ENCODE measurements around the gene PPIF.

Gene PPIF

DNA sequence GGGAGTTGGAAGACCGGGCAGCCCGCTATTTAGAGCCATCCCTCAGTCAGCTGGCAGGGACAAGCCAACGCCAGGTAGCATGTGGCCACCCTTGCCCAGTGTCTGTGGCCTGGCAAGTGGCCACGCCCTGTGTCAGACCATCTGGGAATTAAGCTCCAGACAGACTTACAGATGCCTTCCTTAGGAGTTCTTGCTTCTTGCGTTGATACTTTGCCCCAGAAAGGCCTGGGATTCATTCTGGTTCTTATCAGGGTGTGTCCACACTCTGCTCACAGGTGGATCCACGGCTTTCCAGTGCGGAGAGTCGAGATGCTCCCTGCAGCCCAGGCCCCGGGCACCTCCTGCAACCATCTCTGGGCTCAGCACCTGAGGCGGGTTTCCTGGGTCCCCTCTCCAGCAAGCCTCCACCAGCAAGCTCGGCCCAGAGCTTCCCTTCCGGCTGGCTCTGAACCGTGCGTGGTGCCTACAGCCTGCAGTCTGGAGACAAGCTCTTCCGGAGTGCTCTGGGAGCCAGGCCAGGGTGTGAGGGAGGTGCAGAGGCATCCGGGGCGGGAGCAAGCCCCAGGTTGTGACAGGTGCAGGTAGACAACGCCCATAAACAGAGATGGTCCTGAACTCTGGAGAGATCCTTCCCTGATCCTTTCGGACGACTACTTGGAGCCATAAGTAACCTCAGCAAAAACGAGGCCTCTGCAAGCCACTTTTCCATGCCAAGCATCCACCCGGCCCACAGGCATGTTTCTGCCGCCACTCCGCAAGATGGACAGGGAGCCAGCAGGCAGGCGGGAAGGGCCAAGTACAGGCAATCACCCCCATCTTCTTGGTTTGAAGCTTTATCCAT is 32.3 kb upstream of the PPIF start:
- DNase-seq: no peak

DNA sequence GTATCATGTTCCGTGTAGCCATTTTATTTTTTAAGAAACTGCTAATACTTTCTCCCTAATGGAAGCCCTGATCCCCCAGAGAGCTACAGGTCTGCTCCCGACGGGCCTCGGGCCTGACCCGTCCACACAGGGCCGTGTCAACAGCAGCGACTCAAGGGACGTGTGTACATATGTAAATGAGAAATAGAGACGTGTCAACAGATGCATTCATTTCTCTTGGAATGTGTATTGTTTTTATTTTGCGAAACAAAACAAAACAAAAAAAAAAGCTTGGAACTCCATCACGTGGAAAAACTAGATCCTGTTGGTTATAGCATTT is 31.7 kb upstream of the PPIF start:
- DNase-seq: no peak

DNA sequence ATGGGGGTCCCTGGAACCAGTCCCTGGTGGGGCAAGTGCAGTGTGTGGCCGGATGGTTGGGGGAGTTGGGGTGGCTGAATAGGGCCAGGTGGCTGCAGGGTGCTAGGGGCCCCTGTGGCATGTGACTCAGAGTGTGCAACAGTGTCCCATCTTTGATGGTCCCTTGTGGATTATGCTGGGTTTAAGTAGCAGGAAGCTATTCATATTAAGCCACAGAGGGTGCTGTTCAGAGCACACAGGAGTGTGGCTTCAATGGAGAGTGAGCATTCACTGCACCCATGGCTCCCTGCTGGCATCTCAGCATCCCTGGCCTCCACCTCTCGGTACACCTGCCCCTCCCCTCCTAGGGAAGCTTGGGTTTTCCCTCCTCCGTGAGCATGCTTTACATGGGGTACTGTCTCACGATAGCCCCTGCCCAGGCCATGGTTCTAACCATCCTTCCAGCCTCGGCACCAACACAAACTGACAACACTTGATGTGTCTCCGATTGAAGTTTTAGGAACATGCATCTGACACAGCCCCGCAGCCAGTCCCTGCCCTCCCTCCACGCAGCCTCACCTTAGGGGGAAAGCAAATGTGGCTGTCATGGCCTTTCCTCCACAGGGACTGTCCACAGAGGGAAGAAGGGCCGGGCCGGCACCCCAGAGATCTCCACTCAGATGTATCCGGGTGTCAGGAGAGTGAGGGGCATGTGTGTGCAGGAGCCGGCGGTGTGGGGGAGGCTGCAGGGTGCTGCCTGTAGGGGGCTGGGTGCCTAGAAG is 30.4 kb upstream of the PPIF start:
- no peak for DNase-seq

DNA sequence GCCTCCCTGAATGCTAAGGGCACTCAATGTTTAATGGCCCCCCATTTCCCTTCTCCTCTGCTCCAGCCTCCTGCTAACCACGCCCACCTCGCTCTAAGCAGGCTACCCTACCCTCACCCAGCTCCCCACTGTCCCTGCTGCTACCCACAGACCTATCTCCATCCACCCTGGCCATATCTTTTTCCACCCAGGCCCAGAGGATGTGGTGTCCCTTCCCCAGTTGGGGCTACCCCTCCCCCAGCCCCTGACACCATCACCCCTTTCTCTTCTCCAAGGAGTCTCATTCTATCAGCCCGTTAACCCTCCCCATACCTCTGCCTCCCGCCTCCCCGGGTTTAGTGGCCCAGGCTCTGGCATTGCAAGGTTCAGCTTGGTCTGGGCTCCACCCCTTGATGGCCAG is 28.9 kb upstream of the PPIF start:
- DNase-seq: no peak

DNA sequence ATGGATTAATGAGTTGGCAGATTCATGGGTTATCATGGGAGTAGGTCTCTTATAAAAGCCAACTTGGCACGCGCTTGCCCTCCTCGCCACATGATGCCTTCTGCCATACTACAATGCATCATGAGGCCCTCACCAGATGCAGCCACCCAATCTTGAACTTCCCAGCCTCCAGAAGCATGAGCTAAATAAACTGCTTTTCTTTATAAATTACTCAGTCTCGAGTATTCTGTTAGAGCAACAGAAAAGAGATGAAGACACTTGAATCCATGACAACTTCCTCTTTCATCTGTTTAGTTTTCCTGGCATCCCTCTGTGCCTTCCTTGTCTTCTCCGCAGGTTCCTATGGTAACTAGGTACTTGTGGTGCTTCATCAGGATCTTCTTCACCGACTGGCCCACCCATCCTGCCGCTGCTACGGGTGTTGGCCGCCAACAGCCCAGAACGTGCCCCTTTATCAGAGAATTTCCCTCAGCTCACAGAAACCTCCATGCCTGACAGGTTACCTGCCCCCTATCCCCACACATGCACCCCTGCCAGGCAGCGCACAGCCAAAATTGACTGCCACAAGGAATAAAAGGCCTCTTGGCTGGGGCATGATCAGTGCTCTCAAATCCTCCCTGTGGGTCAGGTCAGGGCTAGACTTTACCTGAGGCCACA is 28.0 kb upstream of the PPIF start:
- no peak for DNase-seq

DNA sequence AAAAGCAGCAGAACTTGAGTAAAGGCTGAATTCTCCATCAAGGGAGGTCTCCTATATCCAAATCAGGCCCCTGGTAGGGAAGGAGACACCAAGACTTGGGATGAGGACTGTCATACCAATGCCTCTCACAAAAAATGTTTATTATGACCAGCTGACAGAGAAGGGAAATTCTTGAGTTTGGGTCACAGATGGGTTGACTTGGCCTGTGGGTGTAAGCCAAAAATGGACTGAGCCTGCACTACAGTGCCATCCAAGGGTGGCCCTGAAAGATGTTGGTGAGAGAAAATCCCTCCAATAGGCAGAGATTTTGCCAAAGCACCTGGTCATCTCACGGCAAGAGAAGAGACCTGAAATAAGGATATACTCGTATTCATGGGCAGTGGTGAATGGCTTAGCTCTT is 27.0 kb upstream of the PPIF start:
- DNase-seq: no peak

DNA sequence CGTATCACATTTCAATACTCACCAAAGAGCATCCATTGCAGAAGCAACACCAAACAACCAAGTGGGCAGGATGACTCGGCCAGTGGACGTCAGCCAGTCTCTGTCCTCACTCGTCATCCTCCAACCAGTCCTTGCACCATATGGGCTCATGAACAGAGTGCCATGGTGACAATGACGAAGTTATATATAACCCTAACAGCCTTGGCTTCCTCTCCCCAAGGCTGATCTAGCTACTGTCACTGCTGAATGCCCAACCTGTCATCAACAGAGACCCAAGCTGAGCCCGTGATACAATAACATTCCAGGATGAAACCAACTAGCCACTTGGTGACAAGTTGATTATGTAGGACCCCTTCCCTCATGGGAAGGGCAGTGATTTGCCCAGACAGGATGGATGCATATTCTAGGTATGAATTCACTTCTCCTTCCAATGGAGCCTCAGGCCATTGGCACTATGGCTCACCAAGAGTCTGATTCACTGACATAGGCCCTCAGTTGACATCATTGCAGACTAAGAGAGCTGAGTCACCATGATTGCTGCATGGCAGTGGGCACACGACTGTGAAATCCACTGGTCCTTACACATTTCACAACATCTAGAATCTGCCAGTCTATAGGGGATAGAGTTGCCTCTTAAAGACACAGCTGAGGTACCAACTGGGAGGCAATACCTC is 26.3 kb upstream of the PPIF start:
- DNase-seq: peak; percentile 9 to 37

DNA sequence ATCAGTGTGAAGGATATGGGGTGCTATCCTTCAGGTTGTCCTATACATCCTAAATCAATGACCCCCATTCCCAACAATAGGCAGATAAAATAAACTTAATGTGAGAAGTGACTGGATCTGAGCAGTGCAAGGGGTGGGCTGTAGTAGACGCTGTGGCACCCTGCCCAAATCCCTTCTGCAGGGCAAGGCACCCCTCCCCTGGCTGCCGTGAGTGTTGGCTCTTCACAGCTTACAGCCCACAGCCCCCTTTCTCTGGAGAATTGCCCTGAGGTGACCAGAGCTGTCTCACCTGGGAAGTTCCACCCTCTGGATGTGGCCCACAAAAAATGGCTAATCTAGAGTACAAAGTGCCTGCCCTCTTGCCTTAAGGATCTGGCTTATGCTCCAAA is 25.8 kb upstream of the PPIF start:
- DNase-seq: no peak

DNA sequence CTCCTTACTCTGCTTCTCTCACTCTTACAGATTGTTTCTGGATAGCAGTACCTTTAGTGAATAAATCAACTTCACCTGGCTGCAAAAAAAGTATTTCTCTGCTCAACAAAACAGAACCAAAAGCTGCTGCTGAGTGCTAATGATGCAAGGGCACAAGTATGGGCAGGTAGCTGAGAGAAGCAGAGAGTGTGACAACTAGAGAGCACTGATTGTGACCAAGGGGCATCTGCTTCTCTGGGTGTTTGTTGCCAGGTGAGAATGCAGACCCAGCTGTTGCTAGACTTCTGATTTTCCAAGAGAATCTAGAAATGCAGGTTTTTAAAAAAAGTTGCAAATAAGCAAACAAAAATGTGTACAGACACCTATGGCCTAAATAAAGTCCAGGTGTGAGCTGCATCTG is 25.3 kb upstream of the PPIF start:
- DNase-seq: no peak

DNA sequence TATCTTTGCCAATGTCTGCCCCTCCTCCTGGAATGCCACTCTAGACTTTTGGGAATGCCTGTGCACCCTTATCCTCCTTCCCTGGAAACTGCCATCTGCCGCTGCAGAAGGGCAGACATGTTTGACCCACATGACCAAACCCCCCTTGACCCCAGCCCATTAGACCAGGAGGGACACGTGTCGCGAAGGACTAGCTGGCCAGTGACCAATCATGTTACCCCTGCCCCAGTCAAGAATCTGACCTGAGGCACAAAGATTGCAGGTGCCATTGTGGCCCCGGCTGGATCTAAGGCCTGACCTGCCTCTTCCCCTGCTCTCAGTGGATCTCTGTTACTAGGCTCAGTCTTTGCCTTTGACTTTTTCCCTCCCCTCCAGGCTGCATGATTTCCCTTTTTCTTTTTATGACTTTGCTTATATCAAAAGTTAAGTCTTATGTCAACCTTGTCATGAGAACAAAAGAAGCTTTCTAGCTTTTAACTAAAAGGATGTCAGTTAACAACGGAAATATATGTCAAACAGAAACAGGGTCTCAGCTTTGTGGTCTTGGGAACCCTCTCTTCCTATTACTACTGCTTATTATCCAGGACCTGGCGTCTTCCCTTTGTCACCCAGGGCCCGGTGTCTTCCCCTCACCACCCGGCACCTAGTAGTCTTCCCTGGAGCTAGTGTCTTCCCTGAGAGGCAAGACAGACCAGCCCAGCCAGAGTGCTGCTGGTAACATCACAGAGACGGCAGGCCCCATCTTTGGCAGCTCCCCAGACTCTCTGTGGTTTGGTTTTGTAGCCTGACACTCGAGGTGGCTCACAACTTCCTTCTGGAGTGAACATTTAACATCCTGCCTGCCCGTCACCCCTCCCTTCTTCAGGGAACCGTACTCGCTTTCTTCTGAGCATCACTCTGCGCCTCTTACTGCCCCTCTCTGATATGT is 24.4 kb upstream of the PPIF start:
- DNase-seq: no peak

DNA sequence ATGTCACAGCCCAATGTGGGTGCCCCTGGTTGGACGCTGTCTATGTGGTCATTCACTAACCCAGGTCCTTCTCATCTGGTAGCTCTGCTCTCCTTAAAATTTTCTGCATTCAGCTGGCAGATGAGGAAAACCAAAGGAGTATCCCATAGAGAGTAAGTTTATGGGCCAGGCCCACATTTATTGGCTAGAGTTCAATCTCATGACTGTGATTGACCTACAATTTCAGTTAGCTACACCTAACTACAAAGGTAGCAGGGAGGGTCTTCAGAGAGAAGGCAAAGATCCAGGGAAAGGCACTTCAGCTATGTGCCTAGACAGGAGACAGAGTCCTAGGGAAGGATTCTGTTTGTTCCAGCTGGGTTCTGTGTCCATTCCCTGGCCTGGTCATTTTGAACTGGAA is 23.7 kb upstream of the PPIF start:
- DNase-seq: no peak

DNA sequence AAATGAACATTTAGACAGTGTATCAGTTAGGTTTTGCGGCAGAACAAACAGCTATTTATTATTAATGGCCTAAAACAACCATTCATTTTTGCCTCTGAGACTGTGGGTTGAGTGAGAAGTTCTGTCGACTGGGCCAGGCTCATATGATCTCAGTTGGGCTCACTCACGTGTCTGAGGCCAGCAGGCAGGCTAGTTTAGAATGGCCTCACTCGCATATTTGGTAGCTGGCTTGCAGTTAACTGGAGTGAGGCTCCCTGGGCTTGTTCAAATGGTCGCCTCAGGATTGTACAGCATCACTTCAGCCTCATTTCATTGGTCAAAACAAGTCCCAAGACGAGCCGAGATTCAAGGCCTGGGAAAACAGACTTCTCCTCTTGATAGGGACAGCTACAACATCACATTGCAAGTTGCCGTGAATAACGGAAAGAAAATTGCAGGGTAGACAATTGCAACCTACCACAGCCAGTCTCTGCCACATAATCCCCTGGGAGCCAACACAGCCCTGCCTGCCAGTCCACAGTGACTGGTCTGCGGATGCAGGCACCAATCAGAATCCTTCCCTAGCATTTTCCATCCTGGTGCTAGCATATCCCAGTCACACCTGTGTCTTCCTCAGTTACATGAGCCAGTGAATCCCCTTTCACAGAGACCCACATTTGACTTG is 23.1 kb upstream of the PPIF start:
- DNase-seq: no peak

DNA sequence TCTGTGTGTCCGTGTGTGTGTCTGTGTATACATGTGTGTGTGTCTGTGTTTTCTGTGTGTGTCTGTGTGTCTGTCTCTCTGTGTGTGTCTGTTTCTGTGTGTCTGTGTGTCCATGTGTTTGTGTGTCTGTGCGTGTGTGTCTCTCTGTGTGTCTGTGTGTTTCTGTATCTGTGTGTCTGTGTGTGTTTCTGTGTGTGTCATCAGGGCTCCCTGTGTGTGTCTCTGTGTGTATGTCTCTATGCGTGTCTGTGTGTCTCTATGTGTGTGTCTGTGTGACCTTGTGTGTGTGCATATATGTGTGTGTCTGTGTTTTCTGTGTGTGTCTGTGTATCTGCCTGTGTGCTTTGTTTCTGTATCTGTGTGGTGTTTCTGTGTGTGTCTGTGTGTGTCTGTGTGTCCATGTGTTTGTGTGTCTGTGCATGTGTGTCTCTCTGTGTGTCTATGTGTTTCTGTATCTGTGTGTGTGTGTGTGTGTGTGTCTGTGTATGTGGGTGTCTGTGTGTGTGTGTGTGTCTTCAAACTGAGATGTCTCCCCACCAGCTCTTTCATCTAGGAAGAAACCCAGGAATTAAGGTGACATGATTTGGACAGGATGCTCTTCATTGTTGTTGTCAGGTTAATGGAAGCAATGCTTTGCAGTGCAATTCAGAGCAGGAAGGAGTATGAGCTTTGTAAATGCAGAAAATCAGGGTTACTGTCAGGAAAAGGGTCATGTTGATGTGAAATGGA is 20.7 kb upstream of the PPIF start:
- no peak for DNase-seq

DNA sequence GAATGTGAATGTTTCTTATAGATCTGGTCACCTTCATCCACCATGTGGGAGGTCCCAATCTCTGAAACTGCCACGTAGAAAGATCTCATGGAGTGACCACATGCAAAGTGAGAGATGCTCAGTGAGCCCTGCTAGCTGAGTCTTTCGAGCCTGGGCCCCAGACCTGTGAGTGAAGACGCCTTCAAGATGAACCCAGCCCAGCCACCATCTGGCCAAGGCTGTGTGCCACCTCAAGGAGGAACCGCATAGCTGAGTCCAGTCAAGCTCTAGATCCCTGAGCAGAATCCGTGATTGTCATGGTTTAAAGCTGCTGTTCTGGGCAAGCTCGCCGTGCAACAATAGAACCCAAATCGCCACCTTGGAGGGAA is 20.2 kb upstream of the PPIF start:
- no peak for DNase-seq

DNA sequence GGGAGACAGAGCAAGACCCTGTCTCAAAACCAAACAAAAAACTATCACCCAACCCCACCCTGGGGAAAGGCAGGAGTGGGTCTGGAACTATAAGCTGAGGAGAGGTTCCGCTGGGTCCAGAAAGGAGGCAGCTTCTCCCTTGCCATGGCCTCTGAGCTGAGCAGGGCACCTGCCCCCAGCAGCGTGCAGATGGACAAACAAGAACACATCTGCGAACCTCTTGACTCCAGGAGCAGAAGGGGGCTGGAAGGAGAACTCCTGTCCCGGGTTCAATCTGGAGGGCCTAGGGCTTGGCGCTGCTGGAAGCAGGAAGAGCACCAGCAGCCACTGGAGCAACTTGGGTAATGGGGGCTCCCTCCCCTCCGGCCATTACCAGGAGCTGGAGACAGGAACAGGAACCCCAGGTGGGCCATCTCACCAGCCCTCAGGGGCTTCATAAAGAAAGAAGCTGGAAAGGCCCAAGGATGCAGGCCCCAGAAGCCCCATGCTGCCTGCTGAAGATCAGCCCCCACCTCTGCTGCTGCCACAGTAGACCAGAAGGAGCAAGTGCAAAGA is 19.0 kb upstream of the PPIF start:
- no peak for DNase-seq

DNA sequence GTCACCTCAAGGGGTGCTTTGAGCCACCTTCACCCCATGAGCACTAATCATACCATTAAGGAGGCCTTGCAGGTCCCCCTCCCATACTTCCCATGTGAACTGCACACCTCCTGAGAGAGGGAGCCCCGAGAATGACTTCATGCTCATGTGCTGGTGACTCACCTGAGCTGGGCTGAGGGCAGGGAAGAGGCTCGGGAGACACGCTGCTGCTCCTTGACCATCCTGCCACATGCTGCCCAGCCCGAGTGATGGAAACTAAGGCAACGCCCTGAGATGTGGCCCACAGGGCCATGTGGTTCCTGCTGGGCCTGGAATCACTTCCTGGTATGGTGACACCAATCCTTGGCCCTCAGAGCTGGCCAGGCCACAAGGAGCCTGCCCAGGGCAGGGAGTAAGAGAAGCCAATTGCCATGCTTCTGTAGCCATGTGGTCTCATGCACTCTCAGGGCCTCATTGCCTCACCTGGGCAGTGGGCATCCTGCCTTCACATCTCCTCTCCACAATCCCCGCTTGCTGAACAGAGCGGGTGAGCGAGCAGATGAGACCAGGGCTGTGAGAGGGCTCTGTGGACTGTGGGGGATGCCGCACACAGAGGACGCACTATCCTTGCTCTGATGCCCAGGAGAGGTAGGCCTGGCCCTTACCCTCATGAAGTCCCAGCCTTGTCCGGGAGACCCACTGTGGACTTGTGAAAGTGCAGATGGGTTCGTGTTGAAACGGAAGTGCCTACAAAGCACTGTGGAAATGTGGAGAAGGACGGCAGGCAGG is 18.3 kb upstream of the PPIF start:
- DNase-seq: no peak

DNA sequence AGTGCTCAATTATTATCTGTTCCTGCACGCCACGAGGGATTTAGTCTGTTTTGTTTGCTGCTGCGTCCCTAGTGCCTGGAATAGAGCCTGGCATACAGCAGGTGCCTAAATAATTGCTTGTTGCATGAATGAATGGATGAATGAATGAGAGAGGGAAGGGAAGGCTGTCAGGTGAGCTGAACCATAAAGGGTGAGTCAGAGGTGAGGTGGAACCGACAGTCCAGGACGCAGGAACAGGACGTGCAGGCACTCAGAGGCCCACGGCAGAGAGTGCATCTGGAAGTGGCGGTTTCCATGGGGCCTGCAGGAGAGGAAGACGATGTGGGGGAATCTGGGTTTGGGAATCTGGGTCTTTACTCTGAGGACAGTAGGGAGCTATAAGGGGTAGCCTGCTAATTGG is 17.7 kb upstream of the PPIF start:
- DNase-seq: no peak

DNA sequence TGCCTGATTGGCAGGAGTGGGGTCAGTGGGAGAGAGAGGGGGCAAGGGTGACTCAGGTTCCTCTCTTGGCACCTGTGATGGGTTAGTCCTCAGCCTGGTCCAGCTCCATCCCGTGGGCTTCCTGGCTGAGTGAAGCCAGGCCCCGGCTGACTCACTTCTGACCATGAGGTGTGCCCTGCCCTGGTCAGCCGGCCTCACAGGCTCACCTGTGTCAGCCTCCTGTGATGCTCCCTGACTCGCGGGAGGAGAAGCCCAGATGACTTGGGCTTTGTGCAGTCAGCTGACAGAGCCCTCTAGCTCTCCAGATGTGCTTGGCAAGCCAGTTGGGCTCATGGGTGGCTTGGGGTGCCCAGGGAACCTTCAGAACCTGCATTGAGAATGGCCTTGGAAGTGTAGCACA is 16.0 kb upstream of the PPIF start:
- no peak for DNase-seq

DNA sequence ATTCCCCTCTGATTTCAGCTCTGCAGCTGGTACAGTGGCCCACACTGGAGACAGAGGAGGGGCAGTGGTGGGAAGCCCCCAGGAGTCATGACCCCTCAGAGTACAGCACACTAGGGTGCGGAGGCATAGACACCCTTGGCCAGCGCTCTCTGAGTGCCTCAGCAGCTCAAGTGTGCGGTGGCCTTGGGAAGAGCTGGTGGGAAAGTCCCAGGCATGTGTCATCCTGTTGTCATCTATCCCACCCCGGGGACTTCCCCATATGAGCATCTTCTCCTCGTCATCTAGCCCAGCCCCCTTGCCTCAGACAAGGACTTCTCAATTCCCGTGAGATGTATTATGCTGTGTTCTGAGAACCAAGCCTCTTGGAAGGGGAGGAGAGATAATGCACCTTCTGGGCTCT is 15.6 kb upstream of the PPIF start:
- peak in 1 of 2 experiments; percentile 16 for DNase-seq

Data from SW 1271 (cell line).